Duodenal mucosa (tissue), 2 donors: ENCODE data around the gene MAP3K1.
A peak's percentile ranks its signal among the peaks of the same experiment; 100 is the strongest.
"Not testable (repeated sequence)": the region's sequence is repeated elsewhere in the genome, so short reads cannot be mapped to it uniquely, and the experiment has no call there.

Source experiments
- H3K27ac ChIP-seq: one replicate; pipeline ENCODE4 v1.7.0; 2013; ENCODE audit warnings: low read depth, low read length
- H3K27me3 ChIP-seq, 2 donors: one replicate each; pipeline ENCODE4 v1.7.0; 2013; ENCODE audit warnings: low read length in 2 of 2, control low read depth in 1 of 2; ENCODE audit not compliant: insufficient read depth in 2 of 2, control insufficient read depth in 1 of 2
- H3K36me3 ChIP-seq, 2 donors: one replicate each; pipeline ENCODE4 v1.7.0; 2013; ENCODE audit warnings: low read length in 2 of 2, control low read depth in 1 of 2; ENCODE audit not compliant: insufficient read depth in 2 of 2, control insufficient read depth in 1 of 2
- H3K4me1 ChIP-seq, 2 donors: one replicate each; pipeline ENCODE4 v1.7.0; 2013; ENCODE audit warnings: low read length in 2 of 2, control low read depth in 1 of 2; ENCODE audit not compliant: insufficient read depth in 2 of 2, control insufficient read depth in 1 of 2
- H3K4me3 ChIP-seq, 2 donors: one replicate each; pipeline ENCODE4 v1.7.0; 2013; ENCODE audit warnings: low read length in 2 of 2, low read depth in 1 of 2
- H3K9ac ChIP-seq, 2 donors: one replicate each; pipeline ENCODE4 v1.7.0; 2013; ENCODE audit warnings: low read length in 2 of 2, low read depth in 1 of 2
- H3K9me3 ChIP-seq, 2 donors: one replicate each; pipeline ENCODE4 v1.7.0; 2013; ENCODE audit warnings: low read length in 2 of 2, control low read depth in 1 of 2; ENCODE audit not compliant: control insufficient read depth in 1 of 2

The MAP3K1 gene

DNA sequence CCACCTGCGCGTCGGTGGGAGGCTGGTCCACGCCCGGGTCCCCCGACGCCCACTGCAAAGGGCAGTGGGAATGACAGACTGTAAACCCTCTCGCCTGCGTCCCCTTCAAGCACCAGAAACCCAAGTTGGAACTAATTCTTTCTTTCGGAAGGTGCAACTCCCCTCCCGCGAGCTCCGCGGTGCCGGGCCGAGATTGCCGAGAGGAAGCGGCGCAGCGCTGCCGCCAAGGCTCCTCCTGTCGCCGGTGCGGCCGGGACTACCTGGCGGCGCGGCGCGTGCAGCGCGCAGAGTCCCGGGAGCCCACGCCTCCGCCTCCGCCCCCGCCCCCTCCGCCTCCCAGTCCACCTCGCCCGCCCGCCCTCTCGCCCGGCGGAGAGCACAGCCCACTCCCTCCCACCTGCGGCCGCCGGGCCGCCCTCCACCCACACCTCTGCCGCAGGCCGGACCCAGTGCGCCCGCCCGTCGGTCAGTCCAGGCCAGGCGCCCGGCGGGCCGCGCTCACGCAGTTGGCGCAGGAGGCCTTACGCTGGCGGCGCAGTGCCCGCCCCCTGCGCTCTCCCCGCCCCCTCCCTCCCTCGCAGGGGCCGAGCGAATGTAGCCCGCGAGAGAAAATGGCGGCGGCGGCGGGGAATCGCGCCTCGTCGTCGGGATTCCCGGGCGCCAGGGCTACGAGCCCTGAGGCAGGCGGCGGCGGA, at the start of gene MAP3K1:
Gene MAP3K1 (plus strand): TSS at position 587 of the 695 bp plus-strand sequence. CDS start 25 bp downstream, at position 612.
- peaks cover 10 to 27% of the 10 kb centered on the region in 2 donors for H3K4me1 ChIP-seq
- H3K9ac ChIP-seq, result peak within 1 kb of the TSS; percentile 80 to 85
- no peaks in the 10 kb centered on the region for H3K36me3 ChIP-seq
- no peaks in the 10 kb centered on the region for H3K9me3 ChIP-seq
- H3K27ac ChIP-seq, result peak within 1 kb of the TSS; percentile 95
- no peaks in the 10 kb centered on the region for H3K27me3 ChIP-seq
- H3K4me3 ChIP-seq, result peak within 1 kb of the TSS; percentile 74 to 75

DNA sequence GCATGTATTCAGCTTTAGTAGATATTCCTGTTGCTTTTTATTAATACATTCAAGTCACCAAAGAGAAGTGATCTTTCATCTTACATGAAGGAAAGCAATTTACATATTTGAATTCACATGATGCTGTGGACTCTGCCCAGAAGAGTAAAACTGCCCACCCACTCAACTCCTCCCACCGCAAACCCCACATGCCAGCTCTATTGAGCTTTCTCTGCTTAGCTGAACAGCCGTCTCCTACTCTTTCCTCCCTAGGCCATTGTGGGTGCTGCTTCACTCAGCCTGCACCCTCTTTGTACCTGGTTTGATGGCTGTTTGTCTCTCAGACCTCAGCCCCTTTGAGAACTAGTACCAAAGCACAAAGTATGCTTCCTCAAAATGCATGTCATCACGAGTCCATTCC, 48.4 kb upstream of the MAP3K1 start:
- H3K4me1 ChIP-seq, result no peaks in the 10 kb centered on the region
- H3K27me3 ChIP-seq, result no peaks in the 10 kb centered on the region
- H3K36me3 ChIP-seq, result no peaks in the 10 kb centered on the region

DNA sequence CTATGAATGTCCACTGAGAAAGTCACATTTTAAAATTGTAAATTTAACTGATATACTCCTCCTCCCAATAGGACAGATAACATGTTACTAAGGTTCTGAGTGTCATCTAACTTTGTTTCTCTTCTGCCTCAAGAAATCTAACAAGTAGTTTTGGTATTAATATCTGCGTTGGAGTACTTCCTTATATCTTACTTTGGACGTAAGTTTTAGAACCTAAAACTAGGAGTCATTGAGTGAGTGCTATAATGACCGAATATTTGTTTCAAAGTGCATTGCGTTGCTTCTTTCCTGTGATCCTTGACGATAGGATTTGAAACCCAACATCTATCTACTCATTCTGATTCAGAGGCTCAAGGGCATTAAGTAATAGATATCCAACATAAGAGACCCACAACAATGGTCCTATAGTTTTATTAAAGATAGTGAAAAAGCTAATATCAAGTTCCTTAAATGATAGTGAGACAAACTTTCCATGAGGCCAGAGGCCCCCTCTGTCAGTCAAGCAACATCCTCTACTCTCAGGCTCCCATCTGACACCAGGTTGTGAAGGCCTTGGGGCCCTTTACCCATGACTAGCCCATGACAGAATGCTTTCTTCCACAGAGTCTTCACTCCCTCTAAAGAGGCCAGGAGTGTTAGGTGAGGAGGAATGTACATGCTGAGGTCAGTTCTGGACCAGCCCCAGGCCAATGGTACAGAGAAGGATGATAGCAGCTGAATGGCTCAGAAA, 45.3 kb upstream of the MAP3K1 start:
- Histone ChIP-seq H3K4me1 (no peaks in the 10 kb centered on the region), H3K9ac (no peak overlapping the region), H3K9me3 (no peaks in the 10 kb centered on the region), H3K27ac (no peak overlapping the region), H3K4me3 (no peak overlapping the region), H3K36me3 (no peaks in the 10 kb centered on the region), H3K27me3 (no peaks in the 10 kb centered on the region)

More for the DNA sequence above, 48.4 kb upstream of the MAP3K1 start:
- Histone ChIP-seq H3K27ac (no peak overlapping the region), H3K9me3 (no peaks in the 10 kb centered on the region), H3K9ac (no peak overlapping the region), H3K4me3 (no peak overlapping the region)

DNA sequence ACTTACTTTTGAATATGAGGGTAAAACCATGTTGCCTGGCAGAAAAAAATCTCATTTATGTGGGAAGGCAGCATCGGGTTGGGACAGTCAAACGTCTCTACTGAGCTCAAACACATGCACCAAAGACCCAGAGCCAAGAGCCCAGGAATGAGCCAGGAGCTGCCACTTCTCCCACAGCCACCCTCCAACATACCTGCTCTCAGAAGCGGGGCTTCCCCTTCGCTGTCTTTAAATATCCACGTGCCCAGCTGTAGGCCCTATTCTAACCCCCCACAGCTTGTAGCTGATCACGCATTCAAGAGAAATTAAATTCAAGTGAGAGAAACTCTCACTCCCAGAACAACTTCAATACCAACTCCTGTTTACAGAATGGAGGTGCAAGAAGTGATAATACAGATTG, 42.6 kb upstream of the MAP3K1 start:
- no peak overlapping the region for H3K9ac ChIP-seq
- H3K4me1 ChIP-seq, result no peaks in the 10 kb centered on the region
- no peaks in the 10 kb centered on the region for H3K36me3 ChIP-seq
- H3K27ac ChIP-seq, result no peak overlapping the region
- no peak overlapping the region for H3K4me3 ChIP-seq
- H3K27me3 ChIP-seq, result no peaks in the 10 kb centered on the region
- H3K9me3 ChIP-seq, result no peaks in the 10 kb centered on the region

DNA sequence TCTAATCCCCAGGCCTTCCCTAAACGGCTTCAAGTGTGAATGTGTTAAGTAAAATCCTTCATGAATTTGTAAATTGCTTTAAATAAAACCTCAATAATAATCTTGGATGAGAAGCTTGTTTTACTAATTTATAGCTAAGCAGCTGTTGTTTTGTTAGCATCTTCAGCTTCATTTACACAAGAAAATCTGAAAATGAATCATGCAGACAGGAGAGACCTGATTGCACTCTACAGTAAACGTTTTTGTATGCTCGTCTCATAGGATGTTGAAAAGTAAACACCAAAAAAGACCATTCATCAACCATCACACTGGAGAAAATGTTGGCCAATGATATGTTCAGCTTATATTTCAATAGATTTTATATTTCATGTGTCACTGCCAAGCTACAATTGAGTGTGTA, 40.4 kb upstream of the MAP3K1 start:
- Histone ChIP-seq H3K9ac (no peak overlapping the region), H3K9me3 (no peaks in the 10 kb centered on the region), H3K4me3 (no peak overlapping the region), H3K27ac (no peak overlapping the region), H3K36me3 (no peaks in the 10 kb centered on the region), H3K4me1 (no peaks in the 10 kb centered on the region), H3K27me3 (no peaks in the 10 kb centered on the region)

DNA sequence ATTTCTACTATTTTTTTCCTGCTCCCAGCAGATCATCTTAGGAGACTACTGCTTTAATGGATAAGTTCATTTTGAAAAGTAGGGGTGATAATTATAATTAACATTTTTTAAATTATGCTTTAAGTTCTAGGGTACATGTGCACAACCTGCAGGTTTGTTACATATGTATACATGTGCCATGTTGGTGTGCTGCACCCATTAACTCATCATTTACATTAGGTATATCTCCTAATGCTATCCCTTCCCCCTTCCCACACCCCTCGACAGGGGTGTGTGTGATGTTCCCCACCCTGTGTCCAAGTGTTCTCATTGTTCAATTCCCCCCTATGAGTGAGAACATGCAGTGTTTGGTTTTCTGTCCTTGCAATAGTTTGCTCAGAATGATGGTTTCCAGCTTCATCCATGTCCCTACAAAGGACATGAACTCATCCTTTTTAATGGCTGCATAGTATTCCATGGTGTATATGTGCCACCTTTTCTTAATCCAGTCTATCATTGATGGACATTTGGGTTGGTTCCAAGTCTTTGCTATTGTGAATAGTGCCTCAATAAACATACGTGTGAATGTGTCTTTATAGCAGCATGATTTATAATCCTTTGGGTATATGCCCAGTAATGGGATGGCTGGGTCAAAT, 39.0 kb upstream of the MAP3K1 start:
- H3K9ac ChIP-seq, H3K27ac ChIP-seq, H3K4me3 ChIP-seq, H3K27me3 ChIP-seq, H3K36me3 ChIP-seq, H3K4me1 ChIP-seq, H3K9me3 ChIP-seq: not testable (repeated sequence)

DNA sequence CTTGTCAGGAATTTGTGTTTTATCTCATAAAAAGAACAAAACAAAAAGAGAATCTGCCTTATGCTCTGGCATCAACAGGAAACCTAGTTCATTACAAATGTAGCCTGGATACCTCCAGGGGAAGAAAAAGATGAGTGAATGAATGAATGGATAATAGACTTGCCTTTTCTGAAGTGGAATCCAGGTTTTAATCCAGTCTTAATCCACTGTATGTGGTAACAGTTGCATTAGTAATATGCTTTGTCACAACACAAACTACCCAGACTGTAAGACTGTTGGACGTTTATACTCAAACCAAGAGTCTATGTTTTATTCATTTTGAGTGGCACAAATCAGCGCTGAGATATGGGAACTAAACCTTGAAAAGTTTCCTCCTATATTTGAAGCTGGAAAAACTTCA, 32.1 kb upstream of the MAP3K1 start:
- H3K27me3 ChIP-seq, result no peaks in the 10 kb centered on the region
- H3K27ac ChIP-seq, result no peak overlapping the region
- no peaks in the 10 kb centered on the region for H3K4me1 ChIP-seq
- H3K36me3 ChIP-seq, result no peaks in the 10 kb centered on the region
- no peak overlapping the region for H3K9ac ChIP-seq
- H3K9me3 ChIP-seq, result no peaks in the 10 kb centered on the region
- no peak overlapping the region for H3K4me3 ChIP-seq

DNA sequence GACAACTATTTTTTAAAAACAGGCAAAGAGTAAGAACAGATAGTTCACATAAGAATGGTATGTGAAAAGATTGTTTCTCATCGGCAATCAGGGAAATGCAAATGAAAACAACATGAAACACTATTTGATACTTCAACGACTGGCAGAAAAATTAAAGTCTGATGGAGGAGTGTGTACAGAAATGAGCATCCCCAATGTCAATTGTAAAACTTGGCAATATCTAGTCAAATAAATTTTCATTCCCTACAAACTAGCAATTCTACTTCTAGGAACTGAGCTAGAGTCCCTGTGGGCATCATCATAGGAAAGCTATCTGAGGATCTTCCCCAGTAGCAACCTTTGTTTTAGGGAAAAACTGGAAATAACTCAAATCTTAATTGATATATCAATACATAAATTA, 29.0 kb upstream of the MAP3K1 start:
- Histone ChIP-seq H3K27ac (no peak overlapping the region), H3K9me3 (no peaks in the 10 kb centered on the region), H3K4me1 (no peaks in the 10 kb centered on the region), H3K36me3 (no peaks in the 10 kb centered on the region), H3K4me3 (no peak overlapping the region), H3K27me3 (no peaks in the 10 kb centered on the region), H3K9ac (no peak overlapping the region)

DNA sequence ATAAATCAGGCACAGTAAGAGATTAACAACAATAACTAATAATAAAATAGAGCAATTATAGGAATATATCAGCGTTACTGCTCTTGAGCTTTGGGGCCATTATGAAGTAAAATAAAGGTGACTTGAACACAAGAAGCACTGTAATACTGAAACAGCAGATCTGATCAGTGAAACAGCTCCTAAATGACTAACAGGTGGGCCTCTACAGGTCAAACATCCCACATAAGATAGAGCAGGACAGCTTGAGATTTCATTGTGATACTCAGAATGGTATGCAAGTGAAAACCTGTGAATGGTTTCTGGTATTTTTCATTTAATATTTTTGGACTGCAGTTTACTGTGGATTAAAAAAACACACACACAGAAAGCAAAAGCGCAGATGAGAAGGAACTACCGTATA, 24.0 kb upstream of the MAP3K1 start:
- Histone ChIP-seq H3K4me1 (no peaks in the 10 kb centered on the region), H3K4me3 (no peak overlapping the region), H3K9me3 (no peaks in the 10 kb centered on the region), H3K36me3 (no peaks in the 10 kb centered on the region), H3K27me3 (no peaks in the 10 kb centered on the region), H3K27ac (no peak overlapping the region), H3K9ac (no peak overlapping the region)

DNA sequence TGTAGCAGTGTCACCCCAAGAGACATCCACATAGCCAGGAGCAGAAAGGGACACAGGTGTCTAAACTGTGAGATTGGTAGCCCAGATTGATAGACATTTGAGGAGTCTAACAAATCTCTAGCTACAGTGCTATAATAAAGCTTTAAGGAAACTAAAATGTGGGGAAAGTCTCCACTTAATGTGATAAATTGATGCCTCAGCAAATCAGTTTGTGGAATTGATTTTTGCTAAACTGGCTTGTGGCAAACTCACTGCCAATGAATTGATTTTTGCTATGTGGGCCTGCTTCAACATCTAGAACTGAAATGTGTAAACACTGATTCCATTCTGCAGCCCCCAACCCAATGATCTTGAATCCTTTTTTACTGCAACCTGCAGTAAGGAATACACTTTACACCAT, 16.8 kb upstream of the MAP3K1 start:
- no peak overlapping the region for H3K27ac ChIP-seq
- no peak overlapping the region for H3K4me3 ChIP-seq
- H3K9me3 ChIP-seq, result no peaks in the 10 kb centered on the region
- no peak overlapping the region for H3K9ac ChIP-seq
- no peaks in the 10 kb centered on the region for H3K4me1 ChIP-seq
- H3K36me3 ChIP-seq, result no peaks in the 10 kb centered on the region
- no peaks in the 10 kb centered on the region for H3K27me3 ChIP-seq
